ENCODE data around the gene NAB1. TPM values are rescaled to one million over a fixed set of nuclear protein-coding genes. Genes with fewer than 3 reads are reported as not detected.

Gene NAB1
- total RNA-seq, 1 experiment from 2014 or later, result 36.9 TPM

DNA sequence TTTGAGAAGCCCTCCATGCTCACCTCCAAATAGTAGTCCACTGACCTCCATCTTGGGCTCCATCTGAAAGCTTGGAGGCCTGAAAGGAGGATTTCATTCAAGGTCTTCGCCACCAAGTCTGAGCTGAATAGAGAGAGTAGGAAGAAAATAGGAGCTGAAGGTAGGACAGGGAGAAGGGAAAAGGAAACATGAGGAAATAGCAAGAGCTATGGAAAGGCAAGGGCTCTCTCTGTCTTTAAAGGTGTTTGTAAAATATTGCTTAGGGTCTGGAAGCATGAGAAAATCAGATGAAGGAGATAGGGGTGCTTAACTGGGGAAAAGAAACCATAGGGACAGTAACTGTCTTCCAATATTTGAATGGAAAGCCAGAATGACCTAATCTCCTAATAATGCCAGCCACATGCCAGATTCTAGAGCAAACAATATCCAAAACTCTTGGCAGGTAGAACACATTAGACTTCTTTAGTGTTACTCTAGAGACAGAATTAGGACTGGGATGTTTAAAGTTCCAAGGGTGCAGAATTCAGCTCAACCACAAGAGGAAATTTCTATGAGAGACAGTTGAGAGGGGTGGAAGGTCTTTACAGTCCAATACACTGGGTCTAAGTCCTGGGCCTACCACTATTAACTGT, 67.4 kb downstream of the NAB1 start:
- no peak overlapping the region for H3K4ac ChIP-seq (ENCODE audit: low read depth, low read length)
- H3K4me3 Mint-ChIP-seq, result no peak overlapping the region
- H3K4me1 ChIP-seq (ENCODE audit: insufficient read depth, low read length), result no peaks in the 10 kb centered on the region
- no peak overlapping the region for H3K18ac ChIP-seq (ENCODE audit: insufficient read length, low read depth, low read length)
- H3K79me2 ChIP-seq (ENCODE audit: insufficient read depth, low read length), result no peaks in the 10 kb centered on the region
- no peak overlapping the region for H4K5ac ChIP-seq (ENCODE audit: insufficient read length, low read depth, low read length)
- no peak overlapping the region for H2AFZ ChIP-seq (ENCODE audit: low read length)
- no peaks in the 10 kb centered on the region for H3K27me3 ChIP-seq (ENCODE audit: insufficient read depth, low read length)
- no peaks in the 10 kb centered on the region; the same call in 1 of the 2 replicates for H3K27me3 Mint-ChIP-seq (ENCODE audit: low read depth)
- H3K23me2 ChIP-seq (ENCODE audit: insufficient read length, low read depth, low read length, poor library complexity, severe bottlenecking), result no peaks in the 10 kb centered on the region
- no peak overlapping the region for H3K14ac ChIP-seq (ENCODE audit: insufficient read depth, low read length)
- peaks cover 0 to 7% of the 10 kb centered on the region in 2 experiments; a peak in 2 of 4 replicates for H3K4me1 Mint-ChIP-seq
- H3K56ac ChIP-seq (ENCODE audit: insufficient read length, low read depth, low read length), result no peak overlapping the region
- no peak for DNase-seq
- WGBS (ENCODE audit: extremely low coverage, insufficient read length, low lambda C conversion rate), result no CpG with 5 or more reads among the region's 1 CpG
- H3K27ac ChIP-seq (ENCODE audit: insufficient read length, low read depth, low read length), result no peak overlapping the region
- H3K36me3 Mint-ChIP-seq (ENCODE audit: insufficient read depth in 1 of 3, low read depth in 3 of 3), result peaks cover 0 to 6% (median 0%) of the 10 kb centered on the region in 3 experiments; a peak in 1 of 7 replicates
- no peaks in the 10 kb centered on the region for H3K79me1 ChIP-seq (ENCODE audit: insufficient read depth, low read depth, low read length, poor library complexity, severe bottlenecking)
- H4K20me1 ChIP-seq (ENCODE audit: control insufficient read depth, insufficient read depth, insufficient read length), result no peaks in the 10 kb centered on the region
- no peak overlapping the region for H2BK120ac ChIP-seq (ENCODE audit: low read depth, low read length, poor library complexity, severe bottlenecking)
- H2BK15ac ChIP-seq (ENCODE audit: low read depth, low read length), result no peak overlapping the region
- H2AK5ac ChIP-seq (ENCODE audit: insufficient read length, low read length), result no peak overlapping the region
- H3K9me3 ChIP-seq (ENCODE audit: control insufficient read depth, low read depth, low read length), result no peaks in the 10 kb centered on the region
- no peak overlapping the region for H3K4me2 ChIP-seq (ENCODE audit: insufficient read depth, insufficient read length, low read length)
- no peak overlapping the region for H4K8ac ChIP-seq (replicated peaks; ENCODE audit: insufficient read length, low read depth, low read length)
- no peak overlapping the region for H3K23ac ChIP-seq (ENCODE audit: insufficient read length, low read depth, low read length)
- no peak overlapping the region for H3T11ph ChIP-seq (ENCODE audit: low read length)
- no peak overlapping the region for H2BK12ac ChIP-seq (ENCODE audit: insufficient read length, low read depth, low read length)
- TF ChIP-seq, protein P1, sequence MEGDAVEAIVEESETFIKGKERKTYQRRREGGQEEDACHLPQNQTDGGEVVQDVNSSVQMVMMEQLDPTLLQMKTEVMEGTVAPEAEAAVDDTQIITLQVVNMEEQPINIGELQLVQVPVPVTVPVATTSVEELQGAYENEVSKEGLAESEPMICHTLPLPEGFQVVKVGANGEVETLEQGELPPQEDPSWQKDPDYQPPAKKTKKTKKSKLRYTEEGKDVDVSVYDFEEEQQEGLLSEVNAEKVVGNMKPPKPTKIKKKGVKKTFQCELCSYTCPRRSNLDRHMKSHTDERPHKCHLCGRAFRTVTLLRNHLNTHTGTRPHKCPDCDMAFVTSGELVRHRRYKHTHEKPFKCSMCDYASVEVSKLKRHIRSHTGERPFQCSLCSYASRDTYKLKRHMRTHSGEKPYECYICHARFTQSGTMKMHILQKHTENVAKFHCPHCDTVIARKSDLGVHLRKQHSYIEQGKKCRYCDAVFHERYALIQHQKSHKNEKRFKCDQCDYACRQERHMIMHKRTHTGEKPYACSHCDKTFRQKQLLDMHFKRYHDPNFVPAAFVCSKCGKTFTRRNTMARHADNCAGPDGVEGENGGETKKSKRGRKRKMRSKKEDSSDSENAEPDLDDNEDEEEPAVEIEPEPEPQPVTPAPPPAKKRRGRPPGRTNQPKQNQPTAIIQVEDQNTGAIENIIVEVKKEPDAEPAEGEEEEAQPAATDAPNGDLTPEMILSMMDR (conservative IDR thresholded peaks at IDR 0.05), result no peak
- peaks cover 2 to 5% of the 10 kb centered on the region in 2 experiments; a peak in 1 of 5 replicates for H3K9me3 Mint-ChIP-seq
- no peak overlapping the region for H2BK20ac ChIP-seq (ENCODE audit: low read depth, low read length, poor library complexity, severe bottlenecking)
- H2BK5ac ChIP-seq (ENCODE audit: insufficient read length, low read length), result no peak overlapping the region
- no peak overlapping the region for H3K9ac ChIP-seq (ENCODE audit: extremely low read depth, insufficient read length, low read length)
- H4K91ac ChIP-seq (ENCODE audit: insufficient read length, low read depth, low read length), result no peak overlapping the region
- peak overlapping the region in 1 of 3 experiments; percentile 17; a peak in 1 of 7 replicates for H3K27ac Mint-ChIP-seq
